Suprapubic skin (tissue), 4 donors: ENCODE data around the gene RNF114. TPM values are rescaled to one million over a fixed set of nuclear protein-coding genes. Genes with fewer than 3 reads are reported as not detected.

Experiments used
- DNase-seq, 2 donors: peaks; one replicate each; pipeline ENCODE4 v3.0.0-alpha.2; 2019; ENCODE audit warnings: low spot score in 2 of 2
- H3K27ac ChIP-seq: fragments of 200-600 bp; sonication (generic); one replicate; pipeline ENCODE4 v1.5.1; 2019
- H3K27me3 ChIP-seq: fragments of 200-600 bp; sonication (generic); one replicate; pipeline ENCODE4 v1.5.1; 2019
- H3K36me3 ChIP-seq: fragments of 200-600 bp; sonication (generic); one replicate; pipeline ENCODE4 v1.5.1; 2019
- H3K4me1 ChIP-seq: fragments of 200-600 bp; sonication (generic); one replicate; pipeline ENCODE4 v1.5.1; 2019
- H3K4me3 ChIP-seq: fragments of 200-600 bp; sonication (generic); one replicate; pipeline ENCODE4 v1.5.1; 2019; ENCODE audit warnings: mild to moderate bottlenecking
- H3K9me3 ChIP-seq: fragments of 200-600 bp; sonication (generic); one replicate; pipeline ENCODE4 v1.5.1; 2019
- EP300 ChIP-seq: sonication (generic); formaldehyde crosslinking; IDR thresholded peaks from one replicate; pipeline ENCODE4 v1.6.1; 2017; ENCODE audit warnings: antibody characterized with exemption
- POLR2A ChIP-seq, 2 donors: fragments of 450-650 bp; IDR thresholded peaks; one replicate each; pipeline ENCODE4 v1.6.1; 2017; ENCODE audit warnings: antibody characterized with exemption in 2 of 2, mild to moderate bottlenecking in 2 of 2, moderate library complexity in 2 of 2
- POLR2AphosphoS5 ChIP-seq, 3 donors: sonication (generic); formaldehyde crosslinking; IDR thresholded peaks; one replicate each; pipeline ENCODE4 v1.6.1; 2017; ENCODE audit warnings: antibody characterized with exemption in 3 of 3
- WGBS: methylation state at CpG from one replicate; pipeline ENCODE4 v1.1.5; 2018; 5-methylcytosine and 5-hydroxymethylcytosine counted together
- total RNA-seq, 4 donors: library from RNA; depleted of rRNA; stranded (reverse); fragments of >200 nt; gene quantifications; one replicate each; pipeline ENCODE4 v1.1.0, GENCODE V29; 2016
- TF ChIP-seq, protein P1 (sequence below), 2 donors: fragments of 200-600 bp in 1 of 2; fragments of 450-650 bp in 1 of 2; sonication (generic) in 1 of 2; IDR thresholded peaks; one replicate each; pipeline ENCODE4 v1.5.1; 2016 to 2019; ENCODE audit warnings: antibody characterized with exemption in 2 of 2, mild to moderate bottlenecking in 1 of 2, moderate library complexity in 1 of 2

The RNF114 gene
- total RNA-seq, 4 donors from 2014 or later: 134 to 150 (median 138) TPM

DNA sequence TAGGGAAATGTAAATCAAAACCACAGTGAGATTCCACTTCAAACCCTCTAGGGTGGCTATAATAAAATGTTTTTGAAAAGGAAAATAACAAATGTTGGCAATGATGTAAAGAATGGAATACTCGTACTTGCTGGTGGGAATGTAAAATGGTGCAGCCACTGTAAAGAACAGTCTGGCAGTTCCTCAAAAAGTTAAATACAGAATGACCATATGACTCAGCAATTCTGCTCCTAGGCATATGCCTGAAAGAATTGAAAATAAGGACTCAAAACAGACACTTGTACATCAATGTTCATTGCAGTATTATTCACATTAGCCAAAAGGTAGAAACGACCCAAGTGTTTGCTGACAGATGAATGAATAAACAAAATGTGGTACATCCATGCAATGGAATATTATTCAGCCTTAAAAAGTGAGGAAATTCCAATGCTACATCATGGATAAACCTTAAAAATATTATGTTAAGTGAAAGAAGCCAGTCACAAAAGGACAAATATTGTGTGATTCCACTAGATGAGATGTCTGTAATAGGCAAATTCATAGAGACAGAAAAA, 10.2 kb upstream of the RNF114 start:
- Histone ChIP-seq H3K4me1 (peaks cover 3% of the 10 kb centered on the region), H3K9me3 (no peaks in the 10 kb centered on the region), H3K27ac (no peak overlapping the region), H3K27me3 (no peaks in the 10 kb centered on the region), H3K36me3 (no peaks in the 10 kb centered on the region), H3K4me3 (no peak overlapping the region)
- DNase-seq: no peak
- 56% methylated on average over 2 of the region's 2 CpGs for WGBS
- TF ChIP-seq POLR2A (IDR thresholded peaks at IDR 0.05) (no peak), EP300 (no peak), POLR2AphosphoS5 (IDR thresholded peaks at IDR 0.05) (no peak)
- TF ChIP-seq, protein P1, sequence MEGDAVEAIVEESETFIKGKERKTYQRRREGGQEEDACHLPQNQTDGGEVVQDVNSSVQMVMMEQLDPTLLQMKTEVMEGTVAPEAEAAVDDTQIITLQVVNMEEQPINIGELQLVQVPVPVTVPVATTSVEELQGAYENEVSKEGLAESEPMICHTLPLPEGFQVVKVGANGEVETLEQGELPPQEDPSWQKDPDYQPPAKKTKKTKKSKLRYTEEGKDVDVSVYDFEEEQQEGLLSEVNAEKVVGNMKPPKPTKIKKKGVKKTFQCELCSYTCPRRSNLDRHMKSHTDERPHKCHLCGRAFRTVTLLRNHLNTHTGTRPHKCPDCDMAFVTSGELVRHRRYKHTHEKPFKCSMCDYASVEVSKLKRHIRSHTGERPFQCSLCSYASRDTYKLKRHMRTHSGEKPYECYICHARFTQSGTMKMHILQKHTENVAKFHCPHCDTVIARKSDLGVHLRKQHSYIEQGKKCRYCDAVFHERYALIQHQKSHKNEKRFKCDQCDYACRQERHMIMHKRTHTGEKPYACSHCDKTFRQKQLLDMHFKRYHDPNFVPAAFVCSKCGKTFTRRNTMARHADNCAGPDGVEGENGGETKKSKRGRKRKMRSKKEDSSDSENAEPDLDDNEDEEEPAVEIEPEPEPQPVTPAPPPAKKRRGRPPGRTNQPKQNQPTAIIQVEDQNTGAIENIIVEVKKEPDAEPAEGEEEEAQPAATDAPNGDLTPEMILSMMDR (IDR thresholded peaks at IDR 0.05): no peak

DNA sequence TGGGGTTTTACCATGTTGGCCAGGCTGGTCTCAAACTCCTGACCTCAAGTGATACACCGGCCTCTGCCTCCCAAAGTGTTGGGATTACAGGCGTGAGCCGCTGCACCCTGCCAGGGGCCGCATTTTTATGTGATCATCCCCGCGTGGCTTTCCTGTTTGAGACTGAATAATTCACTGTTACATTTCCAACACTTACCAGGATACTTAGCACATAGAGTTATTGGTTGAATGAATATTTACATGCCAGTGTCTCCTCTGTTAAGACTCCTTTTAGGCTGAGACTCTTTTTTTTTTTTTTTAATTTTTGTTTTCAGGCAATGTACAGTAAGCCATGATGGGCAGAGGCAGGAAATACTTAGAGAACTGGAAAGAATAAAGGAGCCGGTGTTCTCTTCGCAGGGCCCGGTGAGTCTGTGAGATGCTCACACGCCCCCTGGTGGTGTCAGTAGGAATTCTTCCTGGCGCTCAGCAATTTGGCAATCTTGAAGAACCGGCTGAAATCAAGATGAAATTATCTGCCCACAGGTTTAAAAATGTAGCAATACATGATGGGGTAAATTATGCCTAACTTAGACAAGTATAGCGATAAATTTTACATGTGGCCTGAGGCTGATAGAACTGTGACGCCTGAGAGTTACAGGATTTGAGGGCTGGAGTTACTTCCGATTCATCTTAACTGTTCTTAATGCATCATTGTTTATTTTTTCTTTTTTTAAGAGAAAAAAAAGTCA, 7.6 kb upstream of the RNF114 start:
- peak; percentile 89 to 90 for DNase-seq
- TF ChIP-seq, protein P1 (IDR thresholded peaks at IDR 0.05): peak; percentile 87 to 93
- TF ChIP-seq EP300 (no peak), POLR2AphosphoS5 (IDR thresholded peaks at IDR 0.05) (peak in 1 of 3 donors; percentile 42)
- H3K4me1 ChIP-seq: peaks cover 3% of the 10 kb centered on the region
- H3K27me3 ChIP-seq: no peaks in the 10 kb centered on the region
- 10% methylated on average over 15 of the region's 15 CpGs for WGBS
- no peak overlapping the region for H3K4me3 ChIP-seq
- no peak overlapping the region for H3K27ac ChIP-seq
- H3K9me3 ChIP-seq: no peaks in the 10 kb centered on the region
- no peaks in the 10 kb centered on the region for H3K36me3 ChIP-seq

GRCh38 chr20:49929142-49929494, 7.1 kb upstream of the RNF114 start:
- TF ChIP-seq POLR2AphosphoS5 (IDR thresholded peaks at IDR 0.05): no peak
- TF ChIP-seq, protein P1 (IDR thresholded peaks at IDR 0.05): no peak
- TF ChIP-seq EP300: no peak
- no peak for TF ChIP-seq POLR2A (IDR thresholded peaks at IDR 0.05)
- H3K36me3 ChIP-seq: no peaks in the 10 kb centered on the region
- H3K27ac ChIP-seq: no peak overlapping the region
- no peaks in the 10 kb centered on the region for H3K27me3 ChIP-seq
- H3K4me3 ChIP-seq: no peak overlapping the region
- peaks cover 3% of the 10 kb centered on the region for H3K4me1 ChIP-seq
- 41% methylated on average over 4 of the region's 4 CpGs for whole genome bisulfite sequencing
- no peaks in the 10 kb centered on the region for H3K9me3 ChIP-seq
- DNase-seq: no peak

DNA sequence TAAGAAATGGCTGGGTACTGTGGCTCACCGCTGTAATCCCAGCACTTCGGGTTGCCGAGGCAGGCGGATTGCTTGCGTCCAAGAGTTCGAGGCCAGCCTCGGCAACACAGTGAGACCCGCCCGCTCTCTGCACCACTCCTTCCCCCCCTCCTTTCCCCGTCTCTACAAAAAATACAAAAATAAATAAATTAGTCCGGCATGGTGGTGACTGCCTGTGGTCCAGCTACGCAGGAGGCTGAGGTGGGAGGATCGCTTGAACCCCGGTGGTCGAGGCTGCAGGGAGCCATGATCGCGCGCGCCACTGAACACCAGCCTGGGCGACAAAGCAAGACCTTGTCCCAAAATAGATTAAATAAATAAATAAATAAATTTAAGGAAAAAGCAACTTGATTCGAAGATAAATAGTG, 448 bp upstream of the RNF114 start:
- no peak for DNase-seq

More for the DNA sequence above, 448 bp upstream of the RNF114 start:
- WGBS: 17% methylated on average over 21 of the region's 21 CpGs
- TF ChIP-seq POLR2A (IDR thresholded peaks at IDR 0.05) (no peak), EP300 (no peak), POLR2AphosphoS5 (IDR thresholded peaks at IDR 0.05) (no peak)
- TF ChIP-seq, protein P1 (IDR thresholded peaks at IDR 0.05): no peak
- Histone ChIP-seq H3K27ac (peak overlapping the region; percentile 90), H3K36me3 (no peaks in the 10 kb centered on the region), H3K4me3 (peak overlapping the region; percentile 74), H3K27me3 (no peaks in the 10 kb centered on the region), H3K9me3 (no peaks in the 10 kb centered on the region), H3K4me1 (peaks cover 34% of the 10 kb centered on the region)
